Right lobe of liver (tissue), 4 donors: ENCODE data around the gene CCL2.

Source experiments
- CTCF ChIP-seq, 4 donors: fragments of 200-600 bp in 3 of 4; fragments of 450-650 bp in 1 of 4; IDR thresholded peaks; one replicate each; pipeline versions ENCODE4 v1.5.1 to v1.8.0; 2016 to 2022; ENCODE audit warnings: antibody characterized with exemption in 4 of 4, mild to moderate bottlenecking in 2 of 4
- POLR2A ChIP-seq: fragments of 450-650 bp; IDR thresholded peaks from one replicate; pipeline ENCODE4 v1.6.1; 2017; ENCODE audit warnings: antibody characterized with exemption, mild to moderate bottlenecking
- donor health status: DM: no; HTN: no; CAD: no.
- donor health status: DM: no; HTN: no; CAD: no.
- donor health status: DM: no; HTN: yes; CAD: no.

- TF ChIP-seq CTCF (IDR thresholded peaks at IDR 0.05), result no peak
- TF ChIP-seq POLR2A, result no peak
Observed at GRCh38 chr17:34257299-34257985, 2.4 kb downstream of the CCL2 start.
